AG09319 (cell line): Measurements from ENCODE around the gene ELP4.

Experiments
- DNase-seq: peaks from one replicate; pipeline ENCODE4 v3.0.0-alpha.2; 2010; ENCODE audit warnings: low read depth; ENCODE audit errors: extremely low read depth
- TF ChIP-seq, protein P1 (sequence below): IDR thresholded peaks from 2 replicates; pipeline ENCODE4 v1.5.1; 2011; ENCODE audit warnings: low read depth, mild to moderate bottlenecking, inconsistent platforms, low read length, moderate library complexity

The ELP4 gene

DNA sequence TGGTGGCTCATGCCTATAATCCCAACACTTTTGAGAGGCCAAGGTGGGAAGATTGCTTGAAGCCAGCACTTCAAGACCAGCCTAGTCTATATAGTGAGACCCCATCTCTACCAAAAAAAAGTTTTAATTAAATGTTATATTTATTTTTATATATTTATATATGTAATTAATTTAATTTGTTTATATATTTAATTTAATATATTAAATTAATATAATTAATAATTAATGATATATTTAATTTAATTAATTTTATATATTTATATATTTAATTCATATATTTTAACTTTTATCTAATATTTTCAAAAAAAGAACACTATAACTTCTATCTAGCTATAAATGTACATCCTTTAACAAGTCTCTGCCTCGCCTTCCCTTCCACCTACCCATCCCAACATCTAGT, 196.8 kb downstream of the ELP4 start:
- DNase-seq, result no peak
- TF ChIP-seq, protein P1, sequence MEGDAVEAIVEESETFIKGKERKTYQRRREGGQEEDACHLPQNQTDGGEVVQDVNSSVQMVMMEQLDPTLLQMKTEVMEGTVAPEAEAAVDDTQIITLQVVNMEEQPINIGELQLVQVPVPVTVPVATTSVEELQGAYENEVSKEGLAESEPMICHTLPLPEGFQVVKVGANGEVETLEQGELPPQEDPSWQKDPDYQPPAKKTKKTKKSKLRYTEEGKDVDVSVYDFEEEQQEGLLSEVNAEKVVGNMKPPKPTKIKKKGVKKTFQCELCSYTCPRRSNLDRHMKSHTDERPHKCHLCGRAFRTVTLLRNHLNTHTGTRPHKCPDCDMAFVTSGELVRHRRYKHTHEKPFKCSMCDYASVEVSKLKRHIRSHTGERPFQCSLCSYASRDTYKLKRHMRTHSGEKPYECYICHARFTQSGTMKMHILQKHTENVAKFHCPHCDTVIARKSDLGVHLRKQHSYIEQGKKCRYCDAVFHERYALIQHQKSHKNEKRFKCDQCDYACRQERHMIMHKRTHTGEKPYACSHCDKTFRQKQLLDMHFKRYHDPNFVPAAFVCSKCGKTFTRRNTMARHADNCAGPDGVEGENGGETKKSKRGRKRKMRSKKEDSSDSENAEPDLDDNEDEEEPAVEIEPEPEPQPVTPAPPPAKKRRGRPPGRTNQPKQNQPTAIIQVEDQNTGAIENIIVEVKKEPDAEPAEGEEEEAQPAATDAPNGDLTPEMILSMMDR, result no peak

DNA sequence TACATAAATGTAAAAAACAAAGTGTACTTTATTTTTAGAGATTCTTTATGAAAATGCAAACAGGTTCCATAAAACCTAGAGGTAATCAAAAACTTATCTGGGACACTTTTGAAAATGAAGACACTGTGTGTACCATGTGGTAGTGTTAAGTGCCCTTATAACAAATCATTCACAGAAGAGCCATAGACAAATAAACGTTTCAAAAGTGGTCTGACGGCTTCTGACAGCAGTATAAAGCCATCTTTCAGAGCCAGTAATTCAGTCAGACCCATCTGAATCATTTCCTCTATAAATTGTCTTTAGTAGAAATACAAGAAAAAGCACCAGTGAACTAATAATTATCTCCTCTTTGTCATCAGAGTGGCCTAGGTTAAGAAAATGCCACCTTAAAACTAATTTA, 201.6 kb downstream of the ELP4 start:
- DNase-seq, result no peak
- TF ChIP-seq, protein P1, result no peak

DNA sequence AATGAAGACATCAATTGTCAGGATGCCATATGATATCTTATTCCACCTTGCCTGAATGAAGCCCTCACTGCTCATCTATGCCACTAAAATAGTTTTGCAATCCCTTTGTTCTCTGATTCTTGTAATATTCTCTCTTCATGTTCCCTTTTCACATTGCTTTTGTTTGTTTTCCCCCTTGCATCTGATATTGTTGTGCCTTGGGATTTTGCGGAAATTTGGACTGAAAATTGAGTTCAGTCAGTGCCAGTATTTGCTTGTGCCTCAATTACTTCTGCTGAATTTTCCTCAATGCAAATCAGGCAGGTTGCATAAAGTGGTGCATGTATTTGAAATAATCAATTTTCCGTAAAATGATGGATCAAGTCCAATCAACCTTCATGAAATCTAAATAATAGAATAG, 203.3 kb downstream of the ELP4 start:
- DNase-seq, result no peak
- TF ChIP-seq, protein P1, result no peak

DNA sequence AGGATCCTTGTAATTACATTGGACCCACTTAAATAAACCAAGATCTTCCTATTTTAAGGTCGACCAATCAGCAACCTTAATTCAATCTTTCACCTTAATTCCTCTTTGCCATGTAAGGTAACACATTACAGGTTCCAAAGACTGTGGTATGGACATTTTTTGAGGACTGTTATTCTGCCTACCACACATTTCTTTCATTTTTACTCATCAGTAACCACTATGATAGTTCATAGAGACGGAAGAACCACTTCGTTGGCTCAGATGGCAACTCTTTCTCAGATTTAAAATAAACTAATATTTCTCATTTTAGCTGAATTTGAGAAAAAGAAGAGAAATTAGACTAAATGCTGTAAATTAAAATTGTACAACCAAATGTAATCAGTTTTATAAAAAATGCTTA, 205.3 kb downstream of the ELP4 start:
- TF ChIP-seq, protein P1, result no peak
- no peak for DNase-seq

DNA sequence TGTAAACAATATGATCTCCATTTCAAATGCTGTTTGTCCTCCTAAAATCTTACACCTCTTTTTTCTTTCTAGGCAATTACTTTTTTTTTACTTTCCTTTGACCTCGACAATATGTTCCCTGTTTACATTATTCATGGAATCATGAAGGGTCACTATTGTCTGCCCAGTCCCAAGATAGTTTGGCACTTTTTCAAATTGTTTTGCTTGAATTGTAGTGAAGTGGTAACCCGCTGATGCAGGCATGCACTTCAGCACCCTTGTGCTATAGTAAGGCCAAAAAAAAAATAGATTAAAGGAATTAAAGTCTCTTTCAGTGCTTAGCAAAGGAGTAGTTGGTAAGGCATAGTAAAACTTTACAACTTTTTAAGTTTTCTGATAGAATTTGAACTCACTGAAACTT, 210.7 kb downstream of the ELP4 start:
- DNase-seq, result no peak
- TF ChIP-seq, protein P1, result no peak

DNA sequence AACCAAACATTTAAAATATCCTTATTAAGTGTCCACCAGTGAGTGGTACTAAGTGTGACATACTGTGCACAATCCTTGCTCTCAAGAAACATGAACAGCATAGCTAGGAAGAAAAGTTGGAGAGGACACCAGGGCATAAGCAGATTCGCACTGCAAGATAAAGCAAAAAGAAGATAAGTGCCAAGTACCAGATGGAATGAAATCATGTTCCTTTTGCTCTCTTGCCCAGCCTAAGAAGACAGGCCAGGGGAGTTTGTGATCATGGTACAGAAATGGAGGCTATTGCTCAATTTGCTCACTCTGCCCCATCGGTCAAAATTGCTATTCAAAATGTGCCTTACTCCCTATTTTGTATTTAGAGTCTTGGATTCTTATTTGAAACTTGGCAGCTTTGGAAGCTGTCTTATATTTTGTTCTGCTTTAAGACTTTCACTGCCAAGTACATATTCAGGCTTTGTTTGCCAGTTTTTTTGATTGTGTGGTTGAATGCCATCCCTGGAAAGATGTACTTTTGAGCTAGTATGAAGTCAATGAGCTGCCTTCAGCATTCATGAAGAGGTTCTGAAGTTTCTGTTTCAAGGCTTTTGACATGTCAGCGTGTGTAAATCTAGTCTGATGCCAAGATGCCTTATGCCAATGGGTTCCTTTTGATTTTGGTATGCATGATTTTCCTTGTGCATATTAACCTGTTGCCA, 211.3 kb downstream of the ELP4 start:
- TF ChIP-seq, protein P1, result no peak
- no peak for DNase-seq

DNA sequence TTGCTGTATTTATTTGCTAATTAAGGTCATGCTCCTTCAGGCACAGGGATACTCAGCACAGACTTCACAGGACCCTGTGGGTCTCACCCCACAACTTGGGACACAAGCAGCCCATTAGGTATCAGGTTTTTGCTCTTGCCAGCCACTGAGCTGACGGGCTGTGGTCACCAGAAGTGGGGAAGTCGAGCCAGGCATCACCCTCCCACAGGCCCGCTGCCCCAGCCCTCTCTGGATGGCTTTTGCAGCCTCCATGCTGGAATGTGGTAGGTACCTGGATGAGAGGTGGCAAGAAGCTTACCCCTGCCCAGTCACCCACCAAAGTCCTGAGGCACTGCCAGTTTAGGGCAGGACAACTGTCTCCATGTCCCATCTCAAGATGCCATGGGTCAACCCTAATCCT, 213.2 kb downstream of the ELP4 start:
- no peak for DNase-seq
- TF ChIP-seq, protein P1, result no peak
